GM12865 (cell line): ENCODE results near the gene SLC6A4.

Experiments used
- DNase-seq: peaks from one replicate; pipeline ENCODE4 v3.0.0; 2010; ENCODE audit warnings: low read depth
- H3K4me3 ChIP-seq: 2 replicates; pipeline ENCODE4 v1.5.1; 2011; ENCODE audit warnings: mild to moderate bottlenecking, low read depth, low read length, control low read depth
- CTCF ChIP-seq: IDR thresholded peaks from 2 replicates; pipeline ENCODE4 v1.5.1; 2011; ENCODE audit warnings: low read length, control low read depth, low read depth, inconsistent platforms; ENCODE audit not compliant: insufficient read depth; ENCODE audit errors: missing control alignments

Gene SLC6A4

GRCh38 chr17:30188211-30188939 is 47.1 kb downstream of the SLC6A4 start:
- TF ChIP-seq CTCF = no peak
- no peak overlapping the region for H3K4me3 ChIP-seq
- no peak for DNase-seq

GRCh38 chr17:30187573-30187972 is 47.9 kb downstream of the SLC6A4 start:
- no peak overlapping the region for H3K4me3 ChIP-seq
- no peak for TF ChIP-seq CTCF
- DNase-seq = no peak

- H3K4me3 ChIP-seq = no peak overlapping the region
- no peak for TF ChIP-seq CTCF
- no peak for DNase-seq
Observed at GRCh38 chr17:30186761-30187160, 48.7 kb downstream of the SLC6A4 start.

- DNase-seq = no peak
- no peak for TF ChIP-seq CTCF
- no peak overlapping the region for H3K4me3 ChIP-seq
Observed at GRCh38 chr17:30176855-30177254, 58.6 kb downstream of the SLC6A4 start.

- no peak overlapping the region for H3K4me3 ChIP-seq
- no peak for TF ChIP-seq CTCF
- DNase-seq = no peak
Observed at GRCh38 chr17:30174556-30174955, 60.9 kb downstream of the SLC6A4 start.

GRCh38 chr17:30173649-30174048 is 61.8 kb downstream of the SLC6A4 start:
- DNase-seq = peak; percentile 75
- TF ChIP-seq CTCF = no peak
- H3K4me3 ChIP-seq = no peak overlapping the region

- TF ChIP-seq CTCF = no peak
- H3K4me3 ChIP-seq = no peak overlapping the region
- no peak for DNase-seq
Observed at GRCh38 chr17:30172560-30172959, 62.9 kb downstream of the SLC6A4 start.
